D721Med (cell line): Measurements from ENCODE around the gene PRKN.

Experiments
- DNase-seq: peaks from one replicate; pipeline ENCODE4 v3.0.0; 2011; ENCODE audit warnings: low spot score; ENCODE audit not compliant: insufficient read length
- FAIRE-seq: peaks from 2 replicates; lab custom pipeline; 2011; peaks lifted over from hg19 to GRCh38; lab: Jason Lieb, UNC
- CTCF ChIP-seq: IDR thresholded peaks from 2 replicates; pipeline ENCODE4 v1.5.1; 2012; ENCODE audit warnings: mild to moderate bottlenecking, control low read depth; ENCODE audit not compliant: insufficient read depth; ENCODE audit errors: missing control alignments

The PRKN gene

GRCh38 chr6:162615016-162615705 is 112.4 kb downstream of the PRKN start:
- DNase-seq (no peak), FAIRE-seq (no peak)
- TF ChIP-seq CTCF = no peak

- TF ChIP-seq CTCF = no peak
- no peak for FAIRE-seq
- DNase-seq = no peak
Measured at GRCh38 chr6:162613310-162613709, 114.3 kb downstream of the PRKN start.

GRCh38 chr6:162612613-162613012 is 115.0 kb downstream of the PRKN start:
- FAIRE-seq = no peak
- TF ChIP-seq CTCF = no peak
- DNase-seq = no peak

GRCh38 chr6:162610351-162610750 is 117.2 kb downstream of the PRKN start:
- FAIRE-seq = no peak
- no peak for TF ChIP-seq CTCF
- no peak for DNase-seq

- DNase-seq (no peak), FAIRE-seq (no peak)
- no peak for TF ChIP-seq CTCF
Measured at GRCh38 chr6:162605881-162606280, 121.7 kb downstream of the PRKN start.

- no peak for TF ChIP-seq CTCF
- DNase-seq = no peak
- no peak for FAIRE-seq
Measured at GRCh38 chr6:162603231-162604015, 124.1 kb downstream of the PRKN start.

- no peak for FAIRE-seq
- no peak for DNase-seq
Measured at GRCh38 chr6:162602759-162603158, 124.8 kb downstream of the PRKN start.

More at GRCh38 chr6:162602759-162603158, 124.8 kb downstream of the PRKN start:
- no peak for TF ChIP-seq CTCF
